A673 (cell line): ENCODE measurements around the gene RNF175. TPM values are rescaled to one million over a fixed set of nuclear protein-coding genes. Genes with fewer than 3 reads are reported as not detected.

Source experiments
- BruUV-seq: library from RNA; stranded (reverse); fragments of 400-500 nt; replicated peaks from 2 replicates; lab custom pipeline; 2021; lab: Mats Ljungman, UMichigan
- CTCF ChIA-PET: fragments of 300-600 bp; sonication (Branson Sonifier 250); formaldehyde crosslinking; loops from one replicate; lab custom pipeline; 2022; ENCODE audit warnings: antibody characterized with exemption; lab: Charles Lee
- POLR2A ChIA-PET: fragments of 300-600 bp; sonication (Branson Sonifier 250); formaldehyde crosslinking; loops from one replicate; lab custom pipeline; 2022; ENCODE audit warnings: antibody characterized with exemption; ENCODE audit not compliant: low non-redundant PET; lab: Charles Lee
- DNase-seq: peaks from one replicate; pipeline ENCODE4 v3.0.0-alpha.2; 2015; ENCODE audit warnings: low spot score
- H3K27ac ChIP-seq: fragments of 200-600 bp; sonication (generic); 2 replicates; pipeline ENCODE4 v1.5.1; 2016; ENCODE audit warnings: mixed run types, low read depth, mild to moderate bottlenecking, mixed read lengths, antibody characterized with exemption, low read length; ENCODE audit not compliant: poor library complexity, severe bottlenecking
- H3K27me3 ChIP-seq: fragments of 200-600 bp; sonication (generic); replicated peaks from 2 replicates; pipeline ENCODE4 v1.6.1; 2017; ENCODE audit warnings: mixed run types, low read depth, mild to moderate bottlenecking, mixed read lengths, antibody characterized with exemption, low read length; ENCODE audit not compliant: insufficient read depth, poor library complexity
- H3K36me3 ChIP-seq: fragments of 200-600 bp; sonication (generic); 2 replicates; pipeline ENCODE4 v1.6.1; 2016; ENCODE audit warnings: mixed run types, mild to moderate bottlenecking, mixed read lengths, antibody characterized with exemption, low read length; ENCODE audit not compliant: insufficient read depth, poor library complexity, severe bottlenecking
- H3K4me1 ChIP-seq: fragments of 200-600 bp; sonication (generic); 2 replicates; pipeline ENCODE4 v1.6.1; 2017; ENCODE audit warnings: mixed run types, mild to moderate bottlenecking, mixed read lengths, antibody characterized with exemption, low read length; ENCODE audit not compliant: insufficient read depth, poor library complexity, severe bottlenecking
- H3K4me3 ChIP-seq: fragments of 200-600 bp; sonication (generic); 2 replicates; pipeline ENCODE4 v1.5.1; 2016; ENCODE audit warnings: low read depth, mixed run types, mild to moderate bottlenecking, mixed read lengths, low read length; ENCODE audit not compliant: poor library complexity, severe bottlenecking
- H3K9me3 ChIP-seq: fragments of 200-600 bp; sonication (generic); 2 replicates; pipeline ENCODE4 v1.6.1; 2016; ENCODE audit warnings: mixed run types, low read depth, mild to moderate bottlenecking, mixed read lengths, antibody characterized with exemption, low read length; ENCODE audit not compliant: poor library complexity, severe bottlenecking
- CTCF ChIP-seq: fragments of 300-800, 200-600 bp; sonication (generic); conservative IDR thresholded peaks from 2 replicates; pipeline ENCODE4 v1.5.1; 2017; ENCODE audit warnings: low read depth, mild to moderate bottlenecking, antibody characterized with exemption, low read length, moderate library complexity, mixed read lengths
- EZH2 ChIP-seq: fragments of 200-600 bp; sonication (generic); IDR thresholded peaks from 2 replicates; pipeline ENCODE4 v1.6.1; 2017; ENCODE audit warnings: borderline replicate concordance, low read depth, mild to moderate bottlenecking, mixed read lengths, antibody characterized with exemption, low read length; ENCODE audit not compliant: poor library complexity, severe bottlenecking
- intact Hi-C: fragments of 100-400 bp; cut with micrococcal nuclease; formaldehyde crosslinking; loops from one replicate; pipeline ENCODE4 v1.10.0; 2022; ENCODE audit not compliant: unreplicated experiment
- total RNA-seq: library from RNA; stranded (reverse); gene quantifications from 2 replicates; pipeline ENCODE4 v1.2.3, GENCODE V29; 2021

RNF175 gene
- total RNA-seq, 1 experiment from 2014 or later: 6.8 TPM

GRCh38 chr4:153724606-153725005 is 35.2 kb downstream of the RNF175 start:
- intact Hi-C loops: no loop called here
- no peak for DNase-seq
- Histone ChIP-seq H3K4me3 (no peak overlapping the region), H3K27me3 (no peaks in the 10 kb centered on the region), H3K36me3 (no peaks in the 10 kb centered on the region), H3K4me1 (no peaks in the 10 kb centered on the region), H3K27ac (no peak overlapping the region), H3K9me3 (no peaks in the 10 kb centered on the region)
- CTCF ChIA-PET: no interaction called here
- TF ChIP-seq EZH2 (no peak), CTCF (no peak)
- no TSS peak for BruUV-seq
- POLR2A ChIA-PET: no interaction called here

- Histone ChIP-seq H3K9me3 (no peaks in the 10 kb centered on the region), H3K27me3 (no peaks in the 10 kb centered on the region), H3K36me3 (no peaks in the 10 kb centered on the region), H3K27ac (no peak overlapping the region), H3K4me3 (no peak overlapping the region), H3K4me1 (no peaks in the 10 kb centered on the region)
- BruUV-seq: no TSS peak
- ChIA-PET CTCF (interaction anchor here (0.6 kb wide), 1 partner anchor 225 kb away, joined by 6 read pairs; no protein-coding TSS in a partner anchor), POLR2A (no interaction called here)
- no peak for TF ChIP-seq CTCF
- no peak for TF ChIP-seq EZH2
- DNase-seq: no peak
- intact Hi-C loops: no loop called here
Measured at GRCh38 chr4:153722036-153722435, 37.8 kb downstream of the RNF175 start.

- no TSS peak for BruUV-seq
- no peaks in the 10 kb centered on the region for H3K36me3 ChIP-seq
- no peaks in the 10 kb centered on the region for H3K9me3 ChIP-seq
- ChIA-PET CTCF (no interaction called here), POLR2A (no interaction called here)
- no peak overlapping the region for H3K4me3 ChIP-seq
- H3K27me3 ChIP-seq: no peaks in the 10 kb centered on the region
- H3K27ac ChIP-seq: no peak overlapping the region
- H3K4me1 ChIP-seq: no peaks in the 10 kb centered on the region
- intact Hi-C loops: no loop called here
- TF ChIP-seq EZH2 (no peak), CTCF (no peak)
- no peak for DNase-seq
Measured at GRCh38 chr4:153713866-153714646, 45.8 kb downstream of the RNF175 start.
